Activated naive CD8-positive, alpha-beta T cell treated with anti-CD3 and anti-CD28 coated beads, Interleukin-2, amount 10 ng/mL, durations not matched to agents 7 days and 5 days (primary cell): ENCODE results near the gene JADE2. TPM values are rescaled to one million over a fixed set of nuclear protein-coding genes. Genes with fewer than 3 reads are reported as not detected.

Experiments
- ATAC-seq: fragments of 150-1000 bp; cut with Tn5 transposase; one replicate; pipeline ENCODE4 v1.10.0; 2021; ENCODE audit warnings: low read depth, moderate library complexity
- POLR2A ChIA-PET: fragments of 350-600 bp; sonication (Branson Sonifier 250); formaldehyde crosslinking; loops from one replicate; lab custom pipeline; 2021; ENCODE audit warnings: antibody characterized with exemption; lab: Charles Lee
- DNase-seq: peaks from one replicate; pipeline ENCODE4 v3.0.0; 2021
- H3K27ac Mint-ChIP-seq: one replicate; pipeline ENCODE4 v1.8.0; 2022; ENCODE audit warnings: mild to moderate bottlenecking, mixed read lengths
- H3K27me3 Mint-ChIP-seq: one replicate; pipeline ENCODE4 v1.8.0; 2022; ENCODE audit warnings: mild to moderate bottlenecking, moderate library complexity, mixed read lengths
- H3K36me3 Mint-ChIP-seq: one replicate; pipeline ENCODE4 v1.8.0; 2021; ENCODE audit warnings: mild to moderate bottlenecking, mixed read lengths
- H3K4me1 Mint-ChIP-seq: one replicate; pipeline ENCODE4 v1.8.0; 2021; ENCODE audit warnings: mixed read lengths
- H3K4me3 Mint-ChIP-seq: one replicate; pipeline ENCODE4 v1.8.0; 2022; ENCODE audit warnings: mild to moderate bottlenecking, moderate library complexity, mixed read lengths
- H3K9me3 Mint-ChIP-seq: one replicate; pipeline ENCODE4 v1.8.0; 2021; ENCODE audit warnings: mixed read lengths
- total RNA-seq, 2 experiments: library from RNA; stranded (reverse); gene quantifications; one replicate each; pipeline ENCODE4 v1.2.3, GENCODE V29; 2021

The JADE2 gene
- total RNA-seq, 2 experiments from 2014 or later: 142 to 161 TPM

DNA sequence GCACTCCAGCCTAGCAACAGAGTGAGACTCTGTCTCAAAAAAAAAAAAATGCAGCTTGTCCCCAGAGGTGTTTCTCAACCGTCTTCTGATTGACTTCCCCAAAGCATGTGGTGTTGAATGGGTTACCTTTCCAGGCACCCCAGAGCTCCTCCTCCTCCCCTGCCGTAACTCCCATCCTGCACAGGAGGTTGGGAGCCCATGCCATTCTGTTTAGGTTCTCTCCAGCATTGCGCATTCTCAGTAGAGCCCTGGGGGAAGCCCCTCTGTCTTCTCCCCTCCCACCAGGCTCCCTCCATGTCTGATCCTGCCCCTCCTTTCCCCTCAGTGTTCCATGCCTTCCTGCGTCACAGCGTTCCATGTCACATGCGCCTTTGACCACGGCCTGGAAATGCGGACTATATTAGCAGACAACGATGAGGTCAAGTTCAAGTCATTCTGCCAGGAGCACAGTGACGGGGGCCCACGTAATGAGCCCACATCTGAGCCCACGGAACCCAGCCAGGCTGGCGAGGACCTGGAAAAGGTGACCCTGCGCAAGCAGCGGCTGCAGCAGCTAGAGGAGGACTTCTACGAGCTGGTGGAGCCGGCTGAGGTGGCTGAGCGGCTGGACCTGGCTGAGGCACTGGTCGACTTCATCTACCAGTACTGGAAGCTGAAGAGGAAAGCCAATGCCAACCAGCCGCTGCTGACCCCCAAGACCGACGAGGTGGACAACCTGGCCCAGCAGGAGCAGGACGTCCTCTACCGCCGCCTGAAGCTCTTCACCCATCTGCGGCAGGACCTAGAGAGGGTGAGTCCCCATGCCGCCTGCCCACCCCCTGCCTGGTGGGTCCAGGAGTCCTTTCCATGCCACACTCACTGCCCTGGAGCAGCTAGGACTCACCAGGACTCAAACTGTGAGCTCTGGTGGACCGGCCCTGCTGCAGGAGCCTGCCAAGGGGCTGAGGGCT, 40.6 kb downstream of the JADE2 start:
- Mint-ChIP-seq H3K36me3 (peaks cover 29% of the 10 kb centered on the region), H3K9me3 (no peaks in the 10 kb centered on the region), H3K4me3 (no peak overlapping the region), H3K4me1 (peaks cover 14% of the 10 kb centered on the region), H3K27me3 (no peaks in the 10 kb centered on the region), H3K27ac (no peak overlapping the region)
- POLR2A ChIA-PET: no interaction called here
- no peak for ATAC-seq
- DNase-seq: no peak

DNA sequence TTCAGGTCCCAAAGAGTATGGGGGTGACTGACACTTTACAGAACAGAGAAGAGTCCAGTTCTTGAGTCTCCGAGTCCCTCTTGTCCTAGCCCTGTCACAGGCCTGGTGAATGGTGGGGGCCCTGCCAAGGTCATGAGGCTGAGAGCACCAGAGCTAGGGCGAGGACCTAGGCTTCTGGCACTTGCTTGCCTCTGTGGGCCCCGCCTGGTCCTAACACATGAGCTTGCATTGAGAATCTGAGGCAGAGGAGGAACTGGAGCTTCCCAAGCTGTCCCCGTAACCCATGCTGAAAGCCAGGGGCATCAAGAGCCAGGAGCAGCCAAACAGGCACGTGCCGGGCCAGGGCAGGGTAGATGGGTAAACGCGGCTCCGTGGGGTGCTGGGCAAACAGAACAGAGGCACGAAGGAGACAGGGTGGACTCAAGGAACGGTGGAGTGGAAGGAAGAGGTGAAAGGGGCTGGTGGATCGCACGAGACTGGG, 41.3 kb downstream of the JADE2 start:
- DNase-seq (no peak), ATAC-seq (no peak)
- H3K27me3 Mint-ChIP-seq: no peaks in the 10 kb centered on the region
- H3K4me1 Mint-ChIP-seq: peaks cover 14% of the 10 kb centered on the region
- peaks cover 32% of the 10 kb centered on the region for H3K36me3 Mint-ChIP-seq
- H3K27ac Mint-ChIP-seq: peak overlapping the region; percentile 10
- H3K9me3 Mint-ChIP-seq: no peaks in the 10 kb centered on the region
- no peak overlapping the region for H3K4me3 Mint-ChIP-seq
- POLR2A ChIA-PET: no interaction called here

DNA sequence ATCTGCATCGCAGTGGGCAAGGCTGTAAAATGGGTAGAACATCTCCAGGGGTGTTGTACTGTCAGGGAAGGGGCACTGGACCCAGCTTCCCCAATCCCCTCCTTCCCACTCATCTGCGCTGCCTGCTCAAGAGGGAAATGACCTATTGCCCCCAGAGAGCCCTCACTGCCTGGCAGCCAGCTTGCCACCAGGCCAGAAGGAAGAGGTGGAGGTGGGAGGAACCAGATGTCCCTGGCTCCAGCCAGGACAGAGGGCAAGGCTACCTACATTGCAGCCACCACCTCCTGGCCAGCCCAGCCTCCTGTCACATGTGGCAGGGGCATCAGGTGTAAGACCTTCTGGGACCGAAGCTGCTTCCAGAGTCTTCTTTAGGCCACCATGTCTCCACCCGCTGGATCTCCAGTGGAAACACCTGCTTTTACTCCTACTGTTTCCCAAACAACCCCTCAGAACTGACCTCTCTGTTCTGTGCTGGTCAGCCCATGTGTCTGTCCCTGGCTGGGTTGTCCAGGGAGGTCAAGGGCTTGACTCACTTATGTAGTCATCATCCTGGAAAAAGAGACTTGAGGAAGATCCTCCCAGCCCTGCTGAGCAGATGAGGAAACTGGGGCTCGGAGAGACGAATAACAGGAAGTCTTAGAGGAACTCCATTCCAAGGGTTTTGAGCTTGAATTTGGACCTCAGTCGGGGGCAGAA, 42.3 kb downstream of the JADE2 start:
- peaks cover 14% of the 10 kb centered on the region for H3K4me1 Mint-ChIP-seq
- POLR2A ChIA-PET: interaction anchor here (0.8 kb wide), 1 partner anchor 43 kb away, joined by 3 read pairs; no protein-coding TSS in a partner anchor
- no peaks in the 10 kb centered on the region for H3K27me3 Mint-ChIP-seq
- no peak overlapping the region for H3K4me3 Mint-ChIP-seq
- no peak for DNase-seq
- peaks cover 32% of the 10 kb centered on the region for H3K36me3 Mint-ChIP-seq
- H3K9me3 Mint-ChIP-seq: no peaks in the 10 kb centered on the region
- ATAC-seq: no peak
- peak overlapping the region; percentile 55 for H3K27ac Mint-ChIP-seq

DNA sequence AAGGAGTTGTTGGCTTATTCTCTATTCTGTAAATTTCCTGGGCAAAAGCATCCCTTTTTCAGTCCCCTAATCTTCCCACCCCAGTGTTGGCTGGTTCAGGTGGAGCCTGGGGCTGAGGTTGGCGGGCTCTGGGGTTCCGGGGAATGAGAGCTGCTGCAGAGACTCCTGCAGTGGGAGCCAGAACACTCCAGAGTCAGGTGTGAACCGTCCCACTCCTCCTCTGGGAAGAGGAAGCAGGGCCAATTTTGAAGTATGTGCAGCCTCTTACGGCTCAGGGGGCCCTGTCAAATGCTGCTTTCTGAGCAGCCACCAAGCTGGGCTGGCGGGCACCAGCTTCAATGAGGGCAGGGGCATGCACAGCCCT, 42.8 kb downstream of the JADE2 start:
- Mint-ChIP-seq H3K9me3 (no peaks in the 10 kb centered on the region), H3K4me3 (no peak overlapping the region), H3K27ac (peak overlapping the region; percentile 55), H3K36me3 (peaks cover 32% of the 10 kb centered on the region), H3K27me3 (no peaks in the 10 kb centered on the region), H3K4me1 (peaks cover 14% of the 10 kb centered on the region)
- POLR2A ChIA-PET: interaction anchor here (0.8 kb wide), 1 partner anchor 44 kb away, joined by 3 read pairs; no protein-coding TSS in a partner anchor
- ATAC-seq: no peak
- no peak for DNase-seq

DNA sequence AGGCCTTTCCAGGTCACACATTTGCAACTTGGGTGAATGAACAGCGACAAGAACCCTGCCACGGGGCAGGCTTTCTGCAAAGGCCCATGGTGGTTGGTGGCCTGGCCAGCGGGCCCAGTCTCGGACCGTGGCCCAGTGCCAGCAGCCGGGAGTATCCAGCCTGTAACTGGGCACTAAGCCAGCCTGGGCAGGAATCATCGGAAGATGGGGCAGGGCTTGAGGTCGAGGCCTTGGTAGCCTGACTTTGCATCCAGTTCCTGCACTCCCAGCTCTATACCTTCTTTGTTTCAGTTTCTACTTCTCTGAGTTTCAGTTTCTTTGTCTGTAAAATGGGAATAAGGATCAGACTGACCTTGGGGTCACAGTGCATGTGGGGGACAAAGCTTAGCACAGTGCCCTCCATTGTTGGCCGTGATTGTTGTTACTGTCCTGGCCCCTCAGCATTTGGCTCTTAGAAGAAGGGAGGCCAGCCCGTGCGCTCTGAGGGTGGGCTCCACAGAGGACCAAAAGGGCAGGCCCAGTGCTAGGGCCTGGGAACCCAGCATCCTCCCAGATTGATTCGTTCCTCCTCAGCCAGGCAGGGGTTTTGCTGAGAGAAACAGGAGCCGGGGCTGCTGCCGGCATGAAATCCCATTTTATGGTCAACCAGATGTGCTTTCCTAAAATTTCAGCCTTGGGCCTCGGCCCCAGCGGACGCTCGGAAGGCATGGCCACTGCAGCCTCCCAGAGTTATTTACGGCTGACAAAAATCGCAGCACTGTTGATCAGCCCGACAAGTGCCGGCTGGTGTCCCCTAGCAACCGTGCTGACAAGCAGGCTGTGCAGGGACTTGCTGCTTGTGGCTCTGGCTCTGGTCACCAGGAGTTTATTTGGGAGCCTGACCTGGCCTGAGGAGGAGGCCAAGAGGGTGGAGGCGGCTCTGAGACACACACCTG, 43.6 kb downstream of the JADE2 start:
- peak overlapping the region; percentile 71 for H3K27ac Mint-ChIP-seq
- no peak overlapping the region for H3K4me3 Mint-ChIP-seq
- POLR2A ChIA-PET: interaction anchor here (0.8 kb wide), 1 partner anchor 44 kb away, joined by 3 read pairs; no protein-coding TSS in a partner anchor

DNA sequence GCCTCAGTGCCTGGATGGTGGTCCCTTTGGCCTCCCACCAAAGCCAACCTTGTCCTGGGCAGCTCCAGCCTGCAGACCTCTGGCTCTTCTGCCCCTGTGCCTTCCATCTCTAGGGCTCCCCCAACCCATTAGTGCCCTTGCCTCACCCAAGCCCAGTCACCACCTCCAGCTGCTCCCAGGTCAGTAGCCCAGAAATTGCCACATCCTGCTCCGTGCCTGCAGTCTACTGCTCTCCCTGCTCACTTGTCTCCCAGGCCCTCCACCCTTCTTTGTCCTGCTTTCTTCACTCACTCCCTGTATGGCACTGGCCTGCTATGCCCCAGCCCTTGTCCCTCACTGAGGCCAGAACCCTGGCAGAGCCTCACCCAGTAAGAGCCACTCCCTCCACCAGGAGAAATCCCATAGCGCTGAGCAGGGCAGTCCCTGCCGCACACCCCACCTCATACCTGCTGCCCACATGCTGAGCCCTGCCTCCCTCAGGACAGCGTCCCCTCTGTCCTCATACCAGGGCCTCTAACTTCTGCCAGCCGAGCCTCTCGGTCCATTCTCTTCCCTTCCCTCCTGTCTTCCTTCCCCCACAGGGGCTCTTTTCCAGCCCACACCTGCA, 44.4 kb downstream of the JADE2 start:
- Mint-ChIP-seq H3K9me3 (no peaks in the 10 kb centered on the region), H3K27me3 (no peaks in the 10 kb centered on the region), H3K27ac (peak overlapping the region; percentile 64), H3K4me3 (no peak overlapping the region), H3K4me1 (peaks cover 14% of the 10 kb centered on the region), H3K36me3 (peaks cover 33% of the 10 kb centered on the region)
- POLR2A ChIA-PET: no interaction called here
- ATAC-seq (no peak), DNase-seq (no peak)

More for the DNA sequence above, 43.6 kb downstream of the JADE2 start:
- H3K9me3 Mint-ChIP-seq: no peaks in the 10 kb centered on the region
- ATAC-seq (no peak), DNase-seq (no peak)
- no peaks in the 10 kb centered on the region for H3K27me3 Mint-ChIP-seq
- H3K4me1 Mint-ChIP-seq: peaks cover 14% of the 10 kb centered on the region
- peaks cover 35% of the 10 kb centered on the region for H3K36me3 Mint-ChIP-seq

DNA sequence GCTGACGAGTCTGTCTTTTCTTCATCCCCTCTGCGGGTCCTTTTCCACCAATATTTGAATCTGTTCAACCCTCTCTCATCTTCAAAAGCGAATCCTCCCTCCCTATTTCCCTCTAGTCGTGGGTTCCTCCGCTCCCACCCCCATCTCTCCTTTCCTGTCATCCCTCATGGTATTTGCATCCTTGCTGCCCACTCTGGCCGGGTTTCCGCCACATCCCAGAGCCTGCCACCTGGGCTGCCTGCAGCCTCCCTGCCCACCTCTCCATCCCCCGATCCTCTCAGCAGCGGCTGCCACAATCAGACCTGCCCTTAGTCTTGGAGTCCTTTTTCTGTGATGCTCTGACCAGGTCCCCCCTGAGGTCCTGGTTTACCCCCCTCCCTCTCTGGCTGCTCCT, 44.9 kb downstream of the JADE2 start:
- no peak for ATAC-seq
- Mint-ChIP-seq H3K27me3 (no peaks in the 10 kb centered on the region), H3K36me3 (peaks cover 33% of the 10 kb centered on the region)

DNA sequence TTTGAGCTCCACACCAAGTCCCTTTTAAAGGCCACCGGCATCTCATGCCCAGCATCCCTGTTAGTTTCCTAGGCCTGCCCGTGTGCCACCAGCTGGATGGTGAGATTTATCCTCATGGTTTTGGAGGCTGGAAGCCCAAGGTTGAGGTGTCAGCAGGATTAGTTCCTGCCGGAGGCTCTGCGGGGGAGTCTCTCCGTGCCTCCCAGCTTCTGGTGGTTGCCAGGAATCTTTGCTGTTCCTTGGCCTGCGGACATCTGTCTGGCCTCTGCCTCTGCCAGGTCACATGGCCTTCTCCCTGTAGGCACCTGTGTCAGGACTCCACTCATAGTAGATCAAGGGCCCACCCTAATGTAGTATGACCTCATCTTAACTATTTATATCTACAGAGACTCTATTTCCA, 45.4 kb downstream of the JADE2 start:
- Mint-ChIP-seq H3K27me3 (no peaks in the 10 kb centered on the region), H3K9me3 (no peaks in the 10 kb centered on the region), H3K4me1 (peaks cover 14% of the 10 kb centered on the region), H3K27ac (no peak overlapping the region), H3K4me3 (no peak overlapping the region), H3K36me3 (peaks cover 33% of the 10 kb centered on the region)
- ATAC-seq: no peak
- POLR2A ChIA-PET: no interaction called here
- DNase-seq: no peak

More for the DNA sequence above, 44.9 kb downstream of the JADE2 start:
- no peak for DNase-seq
- H3K27ac Mint-ChIP-seq: peak overlapping the region; percentile 28
- H3K4me1 Mint-ChIP-seq: peaks cover 14% of the 10 kb centered on the region
- H3K9me3 Mint-ChIP-seq: no peaks in the 10 kb centered on the region
- H3K4me3 Mint-ChIP-seq: no peak overlapping the region
- POLR2A ChIA-PET: no interaction called here

DNA sequence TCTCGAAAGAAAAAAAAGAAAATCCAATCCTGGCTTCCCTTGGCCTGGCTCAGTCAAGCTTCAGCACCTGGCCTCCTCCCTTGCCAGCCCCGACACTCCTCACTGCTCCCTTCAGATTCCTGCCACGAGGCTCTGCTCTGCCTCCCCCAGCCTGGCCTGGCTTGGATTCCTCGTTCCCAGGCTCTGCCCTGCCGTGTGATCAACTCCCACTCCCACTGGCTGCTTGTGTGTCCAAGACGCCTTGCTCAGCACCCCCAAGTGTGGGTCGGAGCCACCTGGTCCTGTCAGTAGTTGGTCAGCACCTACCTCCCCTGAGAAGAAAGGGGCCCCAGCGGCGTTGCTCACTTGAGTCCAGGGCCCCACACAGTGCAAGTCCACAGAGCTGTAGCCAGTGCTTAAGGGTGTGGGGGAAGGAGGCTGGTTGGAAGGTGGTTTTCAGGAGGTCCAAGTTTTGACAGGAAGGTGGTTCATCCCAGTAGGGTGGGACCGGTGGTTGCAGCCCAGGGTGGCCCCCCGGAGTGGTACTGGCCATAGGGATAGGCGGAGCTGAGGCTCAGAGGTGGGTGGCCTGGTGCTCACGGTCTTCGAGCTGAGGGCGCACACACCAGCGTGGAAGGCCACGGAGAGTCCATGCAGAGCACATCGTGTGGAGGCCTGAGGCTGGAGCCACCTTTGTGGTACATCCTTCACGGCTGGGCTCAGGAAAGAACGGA, 46.4 kb downstream of the JADE2 start:
- H3K36me3 Mint-ChIP-seq: peaks cover 36% of the 10 kb centered on the region
- POLR2A ChIA-PET: no interaction called here
- no peak for DNase-seq
- H3K4me1 Mint-ChIP-seq: peaks cover 14% of the 10 kb centered on the region
- no peak overlapping the region for H3K27ac Mint-ChIP-seq
- H3K27me3 Mint-ChIP-seq: no peaks in the 10 kb centered on the region
- no peak overlapping the region for H3K4me3 Mint-ChIP-seq
- ATAC-seq: no peak
- no peaks in the 10 kb centered on the region for H3K9me3 Mint-ChIP-seq

DNA sequence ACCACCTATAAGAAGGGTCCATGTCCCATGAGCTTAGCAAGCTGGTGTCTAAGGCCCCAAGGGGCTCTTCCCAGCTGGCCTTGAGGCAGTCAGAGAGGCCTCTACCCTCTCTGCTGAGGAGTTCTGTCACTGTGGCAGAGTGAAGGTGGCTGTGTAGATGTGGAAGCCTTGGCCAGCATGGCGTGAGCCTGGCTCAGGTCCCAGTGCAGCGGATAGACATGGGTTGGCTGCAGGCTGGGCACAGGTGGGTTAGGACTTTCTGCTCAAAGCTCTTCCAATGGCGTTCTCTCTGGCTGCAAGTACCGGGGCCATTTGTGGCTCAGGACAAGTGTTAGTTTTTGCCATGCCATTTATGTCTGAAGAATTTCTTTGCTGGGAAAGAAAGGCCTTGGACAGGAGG, 47.3 kb downstream of the JADE2 start:
- Mint-ChIP-seq H3K27me3 (no peaks in the 10 kb centered on the region), H3K27ac (no peak overlapping the region), H3K4me3 (no peak overlapping the region), H3K36me3 (peaks cover 35% of the 10 kb centered on the region), H3K9me3 (no peaks in the 10 kb centered on the region), H3K4me1 (peaks cover 12% of the 10 kb centered on the region)
- ATAC-seq: no peak
- POLR2A ChIA-PET: no interaction called here
- no peak for DNase-seq

DNA sequence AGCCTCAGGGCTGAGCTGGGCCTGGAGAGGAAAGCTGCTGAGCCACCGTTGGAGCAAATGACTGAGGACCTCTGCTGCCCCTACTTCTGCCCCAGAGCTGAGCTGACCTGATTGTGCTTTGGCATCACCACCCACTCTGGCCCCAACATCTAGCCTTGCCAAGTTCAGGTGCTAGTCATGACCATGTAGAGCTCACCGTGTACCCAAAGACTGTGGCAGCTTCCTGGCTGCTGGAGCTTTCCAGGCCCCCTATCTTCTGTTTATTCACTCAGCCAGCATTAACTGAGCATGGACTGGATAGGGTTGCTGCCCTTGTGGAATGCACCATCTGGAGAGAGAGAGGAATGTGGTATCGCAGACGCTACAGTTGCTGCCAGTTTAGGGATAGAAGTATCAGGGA, 49.1 kb downstream of the JADE2 start:
- Mint-ChIP-seq H3K36me3 (peaks cover 35% of the 10 kb centered on the region), H3K4me3 (no peak overlapping the region), H3K4me1 (peaks cover 5% of the 10 kb centered on the region), H3K9me3 (no peaks in the 10 kb centered on the region), H3K27ac (no peak overlapping the region), H3K27me3 (no peaks in the 10 kb centered on the region)
- DNase-seq (no peak), ATAC-seq (no peak)
- POLR2A ChIA-PET: no interaction called here

DNA sequence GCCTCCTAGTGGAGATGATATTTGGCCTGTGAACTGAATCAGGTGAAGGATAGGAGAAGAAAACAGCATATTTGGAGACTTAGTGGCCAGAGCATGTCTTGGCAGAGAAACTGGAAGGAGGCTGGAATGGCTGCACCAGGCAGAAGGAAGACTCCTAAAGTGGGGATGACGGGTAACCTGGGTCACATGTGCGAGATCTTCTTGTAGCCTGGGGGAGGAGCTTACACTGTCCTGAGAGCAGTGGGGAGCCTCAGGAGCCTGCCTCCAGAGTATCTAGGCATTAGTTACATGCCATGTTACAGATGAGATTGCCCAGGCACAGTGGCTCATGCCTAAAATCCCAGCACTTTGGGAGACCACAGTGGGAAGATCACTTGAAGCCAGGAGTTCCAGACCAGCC, 49.8 kb downstream of the JADE2 start:
- Mint-ChIP-seq H3K36me3 (peaks cover 30% of the 10 kb centered on the region), H3K27me3 (no peaks in the 10 kb centered on the region), H3K27ac (peak overlapping the region; percentile 50)

More for the DNA sequence above, 49.8 kb downstream of the JADE2 start:
- Mint-ChIP-seq H3K4me3 (no peak overlapping the region), H3K4me1 (no peaks in the 10 kb centered on the region), H3K9me3 (no peaks in the 10 kb centered on the region)
- POLR2A ChIA-PET: interaction anchor here (0.9 kb wide), 1 partner anchor 164 kb away, joined by 3 read pairs; the partner anchor contains the start of gene CDKN2AIPNL
- ATAC-seq: no peak
- no peak for DNase-seq
